ENCODE data around the gene NPHS1. TPM values are rescaled to one million over a fixed set of nuclear protein-coding genes. Genes with fewer than 3 reads are reported as not detected.

Gene NPHS1
- total RNA-seq, 2 experiments from 2014 or later = not detected

DNA sequence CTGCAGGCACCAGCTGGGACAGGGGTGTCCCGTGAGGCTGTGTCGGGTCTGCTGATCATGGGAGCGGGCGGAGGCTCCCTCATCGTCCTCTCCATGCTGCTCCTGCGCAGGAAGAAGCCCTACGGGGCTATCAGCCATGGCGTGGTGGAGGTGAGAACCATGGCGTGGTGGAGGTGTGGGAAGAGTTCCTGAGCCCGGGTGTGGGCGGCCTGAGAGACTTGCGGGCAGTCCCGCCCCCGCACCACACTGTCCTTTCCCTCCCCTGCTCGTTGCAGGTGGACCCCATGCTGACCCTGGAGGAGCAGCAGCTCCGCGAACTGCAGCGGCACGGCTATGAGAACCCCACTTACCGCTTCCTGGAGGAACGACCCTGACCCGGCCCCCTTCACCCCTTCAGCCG, 26.8 kb upstream of the NPHS1 start:
- TF ChIP-seq, protein P1, sequence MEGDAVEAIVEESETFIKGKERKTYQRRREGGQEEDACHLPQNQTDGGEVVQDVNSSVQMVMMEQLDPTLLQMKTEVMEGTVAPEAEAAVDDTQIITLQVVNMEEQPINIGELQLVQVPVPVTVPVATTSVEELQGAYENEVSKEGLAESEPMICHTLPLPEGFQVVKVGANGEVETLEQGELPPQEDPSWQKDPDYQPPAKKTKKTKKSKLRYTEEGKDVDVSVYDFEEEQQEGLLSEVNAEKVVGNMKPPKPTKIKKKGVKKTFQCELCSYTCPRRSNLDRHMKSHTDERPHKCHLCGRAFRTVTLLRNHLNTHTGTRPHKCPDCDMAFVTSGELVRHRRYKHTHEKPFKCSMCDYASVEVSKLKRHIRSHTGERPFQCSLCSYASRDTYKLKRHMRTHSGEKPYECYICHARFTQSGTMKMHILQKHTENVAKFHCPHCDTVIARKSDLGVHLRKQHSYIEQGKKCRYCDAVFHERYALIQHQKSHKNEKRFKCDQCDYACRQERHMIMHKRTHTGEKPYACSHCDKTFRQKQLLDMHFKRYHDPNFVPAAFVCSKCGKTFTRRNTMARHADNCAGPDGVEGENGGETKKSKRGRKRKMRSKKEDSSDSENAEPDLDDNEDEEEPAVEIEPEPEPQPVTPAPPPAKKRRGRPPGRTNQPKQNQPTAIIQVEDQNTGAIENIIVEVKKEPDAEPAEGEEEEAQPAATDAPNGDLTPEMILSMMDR (IDR thresholded peaks at IDR 0.05) = no peak

GRCh38 chr19:35874392-35874930, 22.2 kb upstream of the NPHS1 start:
- H3K9me3 ChIP-seq (ENCODE audit: control insufficient read depth in 1 of 2, insufficient read depth in 1 of 2, low read length in 2 of 2) = peaks cover 0 to 19% of the 10 kb centered on the region in 2 experiments
- intact Hi-C loops (cut with DNase I, micrococcal nuclease) = no loop called here
- H3K4me3 Mint-ChIP-seq = no peak overlapping the region
- H3K4me1 ChIP-seq (ENCODE audit: insufficient read depth, low read length) = peaks cover 12% of the 10 kb centered on the region
- peaks cover 9% of the 10 kb centered on the region for H3K4me1 Mint-ChIP-seq (ENCODE audit: low read depth)
- ChIA-PET POLR2A (no interaction called here), CTCF (no interaction called here)
- ATAC-seq (ENCODE audit: poor library complexity) = no peak
- no peak overlapping the region for H3K27ac ChIP-seq (ENCODE audit: low read depth in 1 of 2, low read length in 2 of 2)
- TF ChIP-seq, protein P1 (IDR thresholded peaks at IDR 0.05) = no peak
- no peaks in the 10 kb centered on the region for H3K36me3 ChIP-seq (ENCODE audit: insufficient read depth, low read length)
- no peak for DNase-seq
- no peaks in the 10 kb centered on the region for H3K9me3 Mint-ChIP-seq
- H3K27ac Mint-ChIP-seq = no peak overlapping the region
- H3K27me3 Mint-ChIP-seq = peaks cover 75% of the 10 kb centered on the region
- H3K4me3 ChIP-seq (ENCODE audit: low read length) = no peak overlapping the region
- H3K27me3 ChIP-seq (ENCODE audit: control insufficient read depth in 1 of 2, insufficient read depth in 2 of 2, low read length in 2 of 2) = peaks cover 26 to 39% of the 10 kb centered on the region in 2 experiments
- no peaks in the 10 kb centered on the region for H3K36me3 Mint-ChIP-seq (ENCODE audit: low read depth)

More for the DNA sequence above, 26.8 kb upstream of the NPHS1 start:
- Mint-ChIP-seq H3K9me3 (no peaks in the 10 kb centered on the region), H3K27ac (no peak overlapping the region), H3K4me3 (no peak overlapping the region), H3K36me3 (ENCODE audit: low read depth) (no peaks in the 10 kb centered on the region), H3K27me3 (peaks cover 46% of the 10 kb centered on the region), H3K4me1 (ENCODE audit: low read depth) (peaks cover 10% of the 10 kb centered on the region)
- ATAC-seq (ENCODE audit: poor library complexity) (no peak), DNase-seq (peak in 1 of 14 experiments; percentile 26)
- Histone ChIP-seq H3K36me3 (ENCODE audit: insufficient read depth, low read length) (no peaks in the 10 kb centered on the region), H3K27me3 (ENCODE audit: control insufficient read depth in 1 of 2, insufficient read depth in 2 of 2, low read length in 2 of 2) (peaks cover 15 to 18% of the 10 kb centered on the region in 2 experiments), H3K27ac (ENCODE audit: low read depth in 1 of 2, low read length in 2 of 2) (no peak overlapping the region), H3K4me3 (ENCODE audit: low read length) (no peak overlapping the region), H3K4me1 (ENCODE audit: insufficient read depth, low read length) (peaks cover 12% of the 10 kb centered on the region), H3K9me3 (ENCODE audit: control insufficient read depth in 1 of 2, insufficient read depth in 1 of 2, low read length in 2 of 2) (peaks cover 0 to 6% of the 10 kb centered on the region in 2 experiments)
- intact Hi-C loops (cut with DNase I, micrococcal nuclease) = no loop called here
- CTCF ChIA-PET = interaction anchor here (1.2 kb wide), 1 partner anchor 53 kb away, joined by 4 read pairs; no protein-coding TSS in a partner anchor
- POLR2A ChIA-PET = no interaction called here

- H3K27ac ChIP-seq (ENCODE audit: low read depth in 1 of 2, low read length in 2 of 2) = no peak overlapping the region
- no peak overlapping the region for H3K27ac Mint-ChIP-seq
- H3K27me3 ChIP-seq (ENCODE audit: control insufficient read depth in 1 of 2, insufficient read depth in 2 of 2, low read length in 2 of 2) = peaks cover 28 to 42% of the 10 kb centered on the region in 2 experiments
- peaks cover 24% of the 10 kb centered on the region for H3K4me1 ChIP-seq (ENCODE audit: insufficient read depth, low read length)
- CTCF ChIA-PET = no interaction called here
- no peak overlapping the region for H3K4me3 ChIP-seq (ENCODE audit: low read length)
- intact Hi-C loops (cut with DNase I, micrococcal nuclease) = no loop called here
- no peaks in the 10 kb centered on the region for H3K9me3 Mint-ChIP-seq
- H3K9me3 ChIP-seq (ENCODE audit: control insufficient read depth in 1 of 2, insufficient read depth in 1 of 2, low read length in 2 of 2) = peaks cover 0 to 24% of the 10 kb centered on the region in 2 experiments
- ATAC-seq (ENCODE audit: poor library complexity) (no peak), DNase-seq (no peak)
- H3K27me3 Mint-ChIP-seq = peaks cover 70% of the 10 kb centered on the region
- H3K4me1 Mint-ChIP-seq (ENCODE audit: low read depth) = peaks cover 15% of the 10 kb centered on the region
- H3K36me3 ChIP-seq (ENCODE audit: insufficient read depth, low read length) = no peaks in the 10 kb centered on the region
- POLR2A ChIA-PET = no interaction called here
- no peaks in the 10 kb centered on the region for H3K36me3 Mint-ChIP-seq (ENCODE audit: low read depth)
- no peak overlapping the region for H3K4me3 Mint-ChIP-seq
- TF ChIP-seq, protein P1 (IDR thresholded peaks at IDR 0.05) = no peak
Measured at GRCh38 chr19:35872180-35872579, 19.9 kb upstream of the NPHS1 start.
